Measurements from ENCODE around the gene SLC51A. TPM values are rescaled to one million over a fixed set of nuclear protein-coding genes. Genes with fewer than 3 reads are reported as not detected.

The SLC51A gene
- total and polyA plus RNA-seq, 9 of the 15 experiments (the other 6 are each of a cell fraction or from before 2014, with no cell fraction given), result 0.35 to 0.38 TPM; not detected in 7

DNA sequence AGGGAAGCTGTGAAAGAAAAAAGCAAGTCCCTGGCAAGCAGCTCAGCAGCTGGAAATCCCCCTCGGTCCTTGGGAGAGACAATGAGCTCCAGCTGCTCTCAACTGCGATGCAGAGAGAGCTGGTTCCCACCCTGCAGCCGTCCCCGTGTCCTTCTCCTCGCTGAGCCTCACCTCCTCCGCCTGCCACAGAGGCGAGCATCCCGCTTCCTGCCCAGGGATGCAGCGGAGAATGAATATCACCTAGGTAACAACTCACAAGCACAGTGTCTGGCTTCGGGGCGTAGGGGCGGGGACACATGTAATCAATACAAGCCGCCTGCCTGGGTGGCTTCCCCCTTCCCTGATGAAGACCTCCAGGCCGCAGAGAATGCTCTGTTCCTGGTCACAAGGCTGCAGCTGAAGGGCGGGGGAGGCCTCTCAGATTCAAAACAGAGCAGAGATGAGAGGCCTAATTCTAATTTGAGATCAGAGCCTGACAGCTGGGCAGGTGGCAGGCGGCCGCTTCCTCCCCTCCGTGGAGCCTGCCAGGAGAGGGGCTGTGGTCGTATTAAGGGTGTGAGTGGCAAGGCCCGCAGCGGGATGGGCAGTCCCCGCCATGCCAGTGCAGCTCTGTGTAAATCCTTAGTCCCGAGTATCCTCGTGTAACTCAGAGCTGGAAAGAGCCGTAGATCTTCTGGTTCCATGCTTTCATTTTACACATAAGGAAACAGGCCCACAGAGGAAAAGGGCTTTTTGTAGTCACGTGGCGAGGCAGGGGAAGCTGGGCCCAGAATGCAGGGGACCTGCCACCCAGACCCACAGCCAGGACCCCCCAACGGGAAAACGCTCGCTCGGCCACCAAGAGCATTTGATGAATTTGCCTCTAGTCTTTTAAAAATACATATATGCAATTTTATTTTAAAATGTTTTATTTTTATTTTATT is 29.4 kb upstream of the SLC51A start:
- CTCF ChIA-PET (ENCODE audit: low intra/inter-chr PET ratio), result no interaction called here
- no peak overlapping the region for H3K4me3 ChIP-seq
- no peak for FAIRE-seq
- peaks cover 22 to 70% of the 10 kb centered on the region in 2 experiments for H3K4me1 ChIP-seq (replicated peaks in 1 of 2; ENCODE audit: control insufficient read depth in 2 of 2, insufficient read depth in 2 of 2, low read length in 2 of 2)
- no TSS peak for BruUV-seq (replicated peaks)
- H3K27ac ChIP-seq (ENCODE audit: extremely low read depth, low read depth, low read length), result no peak overlapping the region
- intact Hi-C loops (cut with micrococcal nuclease) (no loop called here), in situ Hi-C loops (cut with MboI) (no loop called here)
- no peaks in the 10 kb centered on the region for H3K27me3 ChIP-seq (ENCODE audit: control insufficient read depth in 2 of 2, insufficient read depth in 2 of 2, low read length in 2 of 2)
- peaks cover 4% of the 10 kb centered on the region; the same call in 1 of the 3 replicates for H3K79me2 ChIP-seq (ENCODE audit: control insufficient read depth, insufficient read depth, low read length)
- 75% methylated on average over 25 of the region's 31 CpGs for WGBS (ENCODE audit: insufficient coverage, low coverage, missing lambda C conversion rate)
- H3K9ac ChIP-seq (ENCODE audit: insufficient read depth in 1 of 2, low read depth in 2 of 2, low read length in 2 of 2), result peak overlapping the region in 1 of 2 experiments; percentile 80; a peak in 2 of 4 replicates
- no peak for ATAC-seq
- no peak for DNase-seq (ENCODE audit: extremely low read depth in 1 of 4, low spot score in 3 of 4)
- no peak overlapping the region for H3K4me2 ChIP-seq (ENCODE audit: insufficient read depth, low read length)
- H2AFZ ChIP-seq (ENCODE audit: low read depth, low read length), result peak overlapping the region; percentile 42; the same call in 1 of the 2 replicates
- POLR2A ChIA-PET, result interaction anchor here (1.3 to 5.7 kb wide), 2 partner anchors 107 to 117 kb away, joined by 4 to 28 read pairs; no protein-coding TSS in a partner anchor
- no peaks in the 10 kb centered on the region for H3K36me3 ChIP-seq (ENCODE audit: control insufficient read depth, insufficient read depth, low read length)
- no peaks in the 10 kb centered on the region for H3K9me1 ChIP-seq (ENCODE audit: control insufficient read depth, insufficient read depth, low read length)
- no peaks in the 10 kb centered on the region for H4K20me1 ChIP-seq (replicated peaks; ENCODE audit: control insufficient read depth, insufficient read depth, low read length)
- no peaks in the 10 kb centered on the region for H3K9me3 ChIP-seq (replicated peaks; ENCODE audit: control insufficient read depth, insufficient read depth, low read depth, low read length)
- TF ChIP-seq ZNF124 (CRISPR knock-in tag; IDR thresholded peaks at IDR 0.05), result no peak
- no peak for TF ChIP-seq PHTF2 (CRISPR knock-in tag; IDR thresholded peaks at IDR 0.05)
- TF ChIP-seq TEAD1 (CRISPR knock-in tag; IDR thresholded peaks at IDR 0.05), result 0 out of 4 replicates have a peak, but pooled peaks of 1 of the 2 experiments have one; percentile 20
- no peak for TF ChIP-seq CHD4 (IDR thresholded peaks at IDR 0.05; ENCODE audit: insufficient read depth, insufficient replicate concordance, low read depth, low read length, poor library complexity, severe bottlenecking)
- TF ChIP-seq BRD9 (IDR thresholded peaks at IDR 0.05; ENCODE audit: low read depth, partially characterized antibody), result no peak
- TF ChIP-seq, protein P1, sequence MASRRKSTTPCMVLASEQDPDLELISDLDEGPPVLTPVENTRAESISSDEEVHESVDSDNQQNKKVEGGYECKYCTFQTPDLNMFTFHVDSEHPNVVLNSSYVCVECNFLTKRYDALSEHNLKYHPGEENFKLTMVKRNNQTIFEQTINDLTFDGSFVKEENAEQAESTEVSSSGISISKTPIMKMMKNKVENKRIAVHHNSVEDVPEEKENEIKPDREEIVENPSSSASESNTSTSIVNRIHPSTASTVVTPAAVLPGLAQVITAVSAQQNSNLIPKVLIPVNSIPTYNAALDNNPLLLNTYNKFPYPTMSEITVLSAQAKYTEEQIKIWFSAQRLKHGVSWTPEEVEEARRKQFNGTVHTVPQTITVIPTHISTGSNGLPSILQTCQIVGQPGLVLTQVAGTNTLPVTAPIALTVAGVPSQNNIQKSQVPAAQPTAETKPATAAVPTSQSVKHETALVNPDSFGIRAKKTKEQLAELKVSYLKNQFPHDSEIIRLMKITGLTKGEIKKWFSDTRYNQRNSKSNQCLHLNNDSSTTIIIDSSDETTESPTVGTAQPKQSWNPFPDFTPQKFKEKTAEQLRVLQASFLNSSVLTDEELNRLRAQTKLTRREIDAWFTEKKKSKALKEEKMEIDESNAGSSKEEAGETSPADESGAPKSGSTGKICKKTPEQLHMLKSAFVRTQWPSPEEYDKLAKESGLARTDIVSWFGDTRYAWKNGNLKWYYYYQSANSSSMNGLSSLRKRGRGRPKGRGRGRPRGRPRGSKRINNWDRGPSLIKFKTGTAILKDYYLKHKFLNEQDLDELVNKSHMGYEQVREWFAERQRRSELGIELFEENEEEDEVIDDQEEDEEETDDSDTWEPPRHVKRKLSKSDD (conservative IDR thresholded peaks at IDR 0.05; ENCODE audit: low read length), result no peak
- TF ChIP-seq NCOA1 (IDR thresholded peaks at IDR 0.05; ENCODE audit: low read depth), result no peak
- no peak for TF ChIP-seq YY1 (IDR thresholded peaks at IDR 0.05; ENCODE audit: borderline replicate concordance in 1 of 3, control insufficient read depth in 1 of 3, extremely low read depth in 1 of 3, insufficient read depth in 3 of 3, insufficient read length in 1 of 3, insufficient replicate concordance in 2 of 3, low read depth in 1 of 3, low read length in 2 of 3)
- peak; percentile 26; the same call in 1 of the 2 replicates for TF ChIP-seq CTBP1 (IDR thresholded peaks at IDR 0.05; ENCODE audit: borderline replicate concordance)
- peak; percentile 46; the same call in 1 of the 2 replicates for TF ChIP-seq MAX (CRISPR knock-in tag; IDR thresholded peaks at IDR 0.05)
- TF ChIP-seq MYNN (IDR thresholded peaks at IDR 0.05), result no peak
- no peak for TF ChIP-seq MYNN (CRISPR knock-in tag; IDR thresholded peaks at IDR 0.05)
- no peak for TF ChIP-seq ZNF57 (CRISPR knock-in tag; IDR thresholded peaks at IDR 0.05)
- TF ChIP-seq U2AF2 (optimal IDR thresholded peaks at IDR 0.05; ENCODE audit: low read depth, low read length), result no peak

All from K562 (cell line).